A673 (cell line): Measurements from ENCODE around the gene CCDC171.

Experiments
- CTCF ChIP-seq: fragments of 300-800, 200-600 bp; sonication (generic); conservative IDR thresholded peaks from 2 replicates; pipeline ENCODE4 v1.5.1; 2017; ENCODE audit warnings: low read depth, mild to moderate bottlenecking, antibody characterized with exemption, low read length, moderate library complexity, mixed read lengths
- EZH2 ChIP-seq: fragments of 200-600 bp; sonication (generic); IDR thresholded peaks from 2 replicates; pipeline ENCODE4 v1.6.1; 2017; ENCODE audit warnings: borderline replicate concordance, low read depth, mild to moderate bottlenecking, mixed read lengths, antibody characterized with exemption, low read length; ENCODE audit not compliant: poor library complexity, severe bottlenecking

DNA sequence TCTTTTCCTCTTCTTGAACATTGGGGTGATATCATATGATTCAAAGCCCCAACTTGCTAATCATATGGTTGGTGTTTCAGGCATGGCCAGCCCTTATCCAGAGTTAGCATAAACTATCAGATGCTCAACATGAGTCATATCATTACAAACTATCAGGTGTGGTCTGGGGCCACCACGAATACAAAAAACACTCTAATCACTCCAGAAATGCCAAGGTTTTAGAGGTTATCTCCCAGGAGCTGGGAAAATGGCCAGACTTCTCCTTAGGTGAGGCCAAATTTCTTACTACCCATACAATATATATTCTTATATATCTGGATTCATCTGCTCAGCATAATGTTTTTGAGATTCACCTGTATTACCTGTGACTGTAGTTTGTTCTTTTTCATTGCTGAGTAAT, 210.5 kb downstream of the CCDC171 start:
- TF ChIP-seq CTCF: no peak
- TF ChIP-seq EZH2: no peak
